DND-41 (cell line): ENCODE data around the gene MACF1.
A peak's percentile ranks its signal among the peaks of the same experiment; 100 is the strongest.

ENCODE experiments used
- ATAC-seq: fragments of 200-7000 bp; cut with Tn5 transposase; 3 replicates; pipeline ENCODE4 v1.9.1; 2021; ENCODE audit warnings: low read depth; ENCODE audit not compliant: insufficient read depth
- DNase-seq: peaks from one replicate; pipeline ENCODE4 v3.0.0-alpha.2; 2020
- H2AFZ ChIP-seq: 2 replicates; pipeline ENCODE4 v1.6.0; 2012; ENCODE audit warnings: low read depth, low read length
- H3K27ac ChIP-seq: 2 replicates; pipeline ENCODE4 v1.5.1; 2012; ENCODE audit warnings: low read length, inconsistent platforms
- H3K27me3 ChIP-seq: fragments of 200-600 bp; sonication (generic); 2 replicates; pipeline ENCODE4 v1.6.0; 2012; ENCODE audit warnings: low read length, mild to moderate bottlenecking, inconsistent platforms; ENCODE audit not compliant: insufficient read depth, poor library complexity
- H3K36me3 ChIP-seq: 2 replicates; pipeline ENCODE4 v1.5.1; 2012; ENCODE audit warnings: low read length, inconsistent platforms; ENCODE audit not compliant: insufficient read depth
- H3K4me1 ChIP-seq: 2 replicates; pipeline ENCODE4 v1.5.1; 2012; ENCODE audit warnings: mild to moderate bottlenecking, low read length; ENCODE audit not compliant: insufficient read depth
- H3K4me2 ChIP-seq: 2 replicates; pipeline ENCODE4 v1.6.0; 2012; ENCODE audit warnings: mild to moderate bottlenecking, moderate library complexity, low read length, inconsistent platforms; ENCODE audit not compliant: insufficient read depth
- H3K4me3 ChIP-seq, 2 experiments: fragments of 200-600 bp in 1 of 2; shearing (Covaris generic) in 1 of 2; 2 replicates each; pipeline ENCODE4 v1.5.1; 2012 to 2016; ENCODE audit warnings: inconsistent platforms in 2 of 2, low read length in 2 of 2, mild to moderate bottlenecking in 2 of 2, low read depth in 1 of 2, moderate library complexity in 1 of 2
- H3K79me2 ChIP-seq: 2 replicates; pipeline ENCODE4 v1.6.0; 2012; ENCODE audit warnings: low read length, inconsistent platforms; ENCODE audit not compliant: insufficient read depth
- H3K9ac ChIP-seq: 2 replicates; pipeline ENCODE4 v1.6.0; 2012; ENCODE audit warnings: low read depth, mild to moderate bottlenecking, inconsistent platforms, low read length, moderate library complexity
- H3K9me3 ChIP-seq: 2 replicates; pipeline ENCODE4 v1.5.1; 2012; ENCODE audit warnings: low read length, moderate library complexity, mild to moderate bottlenecking, inconsistent platforms; ENCODE audit not compliant: insufficient read depth, severe bottlenecking
- H4K20me1 ChIP-seq: 2 replicates; pipeline ENCODE4 v1.6.0; 2012; ENCODE audit warnings: low read length; ENCODE audit not compliant: insufficient read depth
- CTCF ChIP-seq: IDR thresholded peaks from 2 replicates; pipeline ENCODE4 v1.5.1; 2012; ENCODE audit warnings: borderline replicate concordance, low read length, moderate library complexity, mild to moderate bottlenecking; ENCODE audit not compliant: poor library complexity, severe bottlenecking; ENCODE audit errors: extremely low read depth
- EZH2 ChIP-seq: IDR thresholded peaks from 3 replicates; pipeline ENCODE4 v1.6.1; 2012; ENCODE audit warnings: borderline replicate concordance, low read depth, mild to moderate bottlenecking, moderate library complexity, low read length, inconsistent platforms; ENCODE audit not compliant: severe bottlenecking

Gene MACF1

DNA sequence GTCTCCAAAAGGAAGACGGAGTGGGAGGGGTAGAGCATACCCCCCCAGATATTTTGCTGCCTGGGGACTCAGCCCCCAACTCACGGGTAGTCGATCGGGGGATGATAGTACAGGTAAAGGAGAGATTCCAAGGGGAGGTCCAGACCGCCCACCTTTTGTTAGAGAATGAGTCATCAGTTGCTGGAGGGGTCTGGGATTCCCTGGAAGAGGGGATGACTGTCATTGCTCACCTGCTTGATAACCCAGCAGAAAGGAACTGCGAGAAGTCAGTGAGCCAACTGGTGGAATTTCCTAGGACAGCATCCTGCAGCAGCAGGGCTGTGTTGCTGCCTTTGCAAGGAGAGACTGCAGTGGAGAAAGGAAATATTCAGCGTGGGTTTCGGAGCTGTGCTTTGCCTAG lies 64.4 kb downstream of the MACF1 start:
- no peak overlapping the region for H3K27ac ChIP-seq
- H3K9ac ChIP-seq: no peak overlapping the region
- no peak overlapping the region for H2AFZ ChIP-seq
- H4K20me1 ChIP-seq: peaks cover 15% of the 10 kb centered on the region
- no peaks in the 10 kb centered on the region for H3K9me3 ChIP-seq
- ATAC-seq (no peak), DNase-seq (no peak)
- peaks cover 9% of the 10 kb centered on the region; the same call in 1 of the 2 replicates for H3K79me2 ChIP-seq
- peaks cover 10% of the 10 kb centered on the region; the same call in 1 of the 2 replicates for H3K36me3 ChIP-seq
- no peaks in the 10 kb centered on the region for H3K27me3 ChIP-seq
- H3K4me3 ChIP-seq: no peak overlapping the region
- no peak for TF ChIP-seq CTCF
- no peak for TF ChIP-seq EZH2
- no peak overlapping the region for H3K4me2 ChIP-seq
- H3K4me1 ChIP-seq: 0 out of 2 replicates have a peak, but pooled peaks cover 3% of the 10 kb centered on the region

- 0 out of 3 replicates have a peak, but pooled peaks have one; percentile 12 for ATAC-seq
These were observed 64.9 kb downstream of the MACF1 start for GRCh38 chr1:39269349-39269748.

DNA sequence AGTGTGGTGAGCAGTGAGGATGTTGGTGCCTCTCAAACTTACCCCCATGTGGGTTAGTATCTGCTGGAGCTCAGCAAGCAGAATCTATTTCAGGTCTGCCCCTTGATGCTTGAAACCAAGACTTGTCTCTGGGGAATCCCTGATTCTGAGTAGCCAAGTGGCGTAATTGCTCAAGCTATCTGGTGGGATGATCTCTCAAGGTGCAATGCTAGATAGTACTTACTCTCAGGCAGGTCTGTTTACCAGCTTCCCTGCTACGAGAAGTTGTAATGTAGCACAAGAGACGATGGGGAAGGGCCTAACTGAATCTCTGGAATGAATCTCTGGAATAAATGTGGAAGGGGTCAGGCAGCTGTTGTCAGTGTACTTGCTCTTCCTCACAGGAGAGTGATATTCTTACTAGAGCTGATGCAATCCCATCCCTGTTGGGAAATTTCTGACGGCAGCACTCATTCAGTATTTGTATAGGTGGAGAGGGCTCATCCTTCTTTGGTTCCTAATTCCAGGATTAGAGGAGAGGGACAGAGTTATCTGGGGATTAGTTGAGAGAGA lies 65.4 kb downstream of the MACF1 start:
- no peak overlapping the region for H3K4me2 ChIP-seq
- H3K27me3 ChIP-seq: no peaks in the 10 kb centered on the region
- no peak overlapping the region for H3K4me3 ChIP-seq

More at GRCh38 chr1:39269349-39269748, 64.9 kb downstream of the MACF1 start:
- Histone ChIP-seq H3K9me3 (no peaks in the 10 kb centered on the region), H3K4me2 (no peak overlapping the region), H2AFZ (no peak overlapping the region), H4K20me1 (peaks cover 15% of the 10 kb centered on the region), H3K36me3 (peaks cover 10% of the 10 kb centered on the region; the same call in 1 of the 2 replicates), H3K27ac (no peak overlapping the region), H3K4me3 (no peak overlapping the region), H3K27me3 (no peaks in the 10 kb centered on the region), H3K79me2 (peaks cover 9% of the 10 kb centered on the region; the same call in 1 of the 2 replicates), H3K9ac (no peak overlapping the region), H3K4me1 (0 out of 2 replicates have a peak, but pooled peaks cover 3% of the 10 kb centered on the region)
- DNase-seq: no peak
- no peak for TF ChIP-seq EZH2
- no peak for TF ChIP-seq CTCF

More for the DNA sequence above, 65.4 kb downstream of the MACF1 start:
- TF ChIP-seq EZH2: no peak
- no peak for TF ChIP-seq CTCF
- Histone ChIP-seq H3K27ac (no peak overlapping the region), H4K20me1 (peaks cover 15% of the 10 kb centered on the region), H3K79me2 (peaks cover 9% of the 10 kb centered on the region; the same call in 1 of the 2 replicates), H3K9me3 (no peaks in the 10 kb centered on the region), H3K9ac (no peak overlapping the region), H2AFZ (no peak overlapping the region), H3K4me1 (0 out of 2 replicates have a peak, but pooled peaks cover 3% of the 10 kb centered on the region), H3K36me3 (peaks cover 10% of the 10 kb centered on the region; the same call in 1 of the 2 replicates)
- ATAC-seq (0 out of 3 replicates have a peak, but pooled peaks have one; percentile 22), DNase-seq (no peak)
